GM12891 (cell line): ENCODE results near the gene RNF150.

Source experiments
- PAX5 ChIP-seq: IDR thresholded peaks from 2 replicates; pipeline ENCODE4 v1.6.1; 2011; ENCODE audit warnings: low read length, moderate library complexity, mild to moderate bottlenecking; ENCODE audit not compliant: insufficient read depth, severe bottlenecking
- POLR2A ChIP-seq: IDR thresholded peaks from 2 replicates; pipeline ENCODE4 v1.6.1; 2011; ENCODE audit warnings: low read depth, low read length, control low read depth
- POLR2AphosphoS5 ChIP-seq: IDR thresholded peaks from 2 replicates; pipeline ENCODE4 v1.6.1; 2011; ENCODE audit warnings: low read depth, low read length, control low read depth
- POU2F2 ChIP-seq: IDR thresholded peaks from 2 replicates; pipeline ENCODE4 v1.6.1; 2011; ENCODE audit warnings: low read depth, mild to moderate bottlenecking, control low read depth, low read length, moderate library complexity
- SPI1 ChIP-seq: IDR thresholded peaks from 2 replicates; pipeline ENCODE4 v1.6.1; 2011; ENCODE audit warnings: low read depth, low read length, control low read depth
- TAF1 ChIP-seq: IDR thresholded peaks from 2 replicates; pipeline ENCODE4 v1.6.1; 2011; ENCODE audit warnings: low read depth, low read length, control low read depth

DNA sequence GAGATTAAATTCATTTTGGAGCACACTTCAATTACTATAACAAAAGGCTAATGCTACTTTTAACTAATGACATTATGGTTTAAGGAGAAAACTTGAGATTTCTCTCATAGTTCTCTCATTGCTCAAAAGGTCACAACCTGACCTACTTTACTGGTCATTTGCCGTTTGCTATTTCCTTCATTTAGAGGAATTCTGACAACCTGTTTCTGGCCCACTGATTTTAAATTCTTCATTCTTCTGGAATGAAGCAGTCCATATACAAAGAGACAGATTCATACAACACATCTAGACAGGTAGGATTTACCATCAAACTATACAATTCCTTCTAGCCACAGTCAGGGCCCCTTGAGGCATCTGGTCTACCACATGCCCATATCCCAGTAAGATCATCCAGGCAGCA is 14.2 kb downstream of the RNF150 start:
- TF ChIP-seq POLR2A (no peak), POLR2AphosphoS5 (no peak), TAF1 (no peak), SPI1 (no peak), POU2F2 (no peak), PAX5 (no peak)
